GM21390 (cell line): ENCODE results near the gene UBE2H.
"Not testable (repeated sequence)": the region's sequence is repeated elsewhere in the genome, so short reads cannot be mapped to it uniquely, and the experiment has no call there.

Experiments used
- ATAC-seq: cut with Tn5 transposase; IDR thresholded peaks from one replicate; pipeline ENCODE4 v1.9.1; 2021; ENCODE audit not compliant: unreplicated experiment

UBE2H gene

GRCh38 chr7:129845972-129846327 lies 106.8 kb downstream of the UBE2H start:
- ATAC-seq = no peak

- ATAC-seq = no peak
These were observed 107.4 kb downstream of the UBE2H start for GRCh38 chr7:129845178-129845971.

- ATAC-seq = no peak
These were observed 108.6 kb downstream of the UBE2H start for GRCh38 chr7:129843978-129844840.

GRCh38 chr7:129843365-129843898 lies 109.3 kb downstream of the UBE2H start:
- no peak for ATAC-seq

- no peak for ATAC-seq
These were observed 111.3 kb downstream of the UBE2H start for GRCh38 chr7:129841465-129841864.

GRCh38 chr7:129840757-129841156 lies 112.0 kb downstream of the UBE2H start:
- ATAC-seq = no peak

GRCh38 chr7:129836983-129837382 lies 115.8 kb downstream of the UBE2H start:
- ATAC-seq = no peak

GRCh38 chr7:129835569-129835968 lies 117.2 kb downstream of the UBE2H start:
- no peak for ATAC-seq

- ATAC-seq = not testable (repeated sequence)
These were observed 119.4 kb downstream of the UBE2H start for GRCh38 chr7:129833353-129833752.

GRCh38 chr7:129832701-129833227 lies 120.0 kb downstream of the UBE2H start:
- ATAC-seq = no peak

GRCh38 chr7:129832282-129832681 lies 120.5 kb downstream of the UBE2H start:
- ATAC-seq = no peak

- ATAC-seq = no peak
These were observed 121.2 kb downstream of the UBE2H start for GRCh38 chr7:129831424-129832058.

GRCh38 chr7:129830949-129831348 lies 121.8 kb downstream of the UBE2H start:
- ATAC-seq = no peak

- no peak for ATAC-seq
These were observed 122.8 kb downstream of the UBE2H start for GRCh38 chr7:129829737-129830631.

- no peak for ATAC-seq
These were observed 123.6 kb downstream of the UBE2H start for GRCh38 chr7:129828989-129829736.

- ATAC-seq = no peak
These were observed 124.5 kb downstream of the UBE2H start for GRCh38 chr7:129828078-129828762.

- no peak for ATAC-seq
These were observed 125.2 kb downstream of the UBE2H start for GRCh38 chr7:129827467-129827990.

GRCh38 chr7:129826895-129827294 lies 125.9 kb downstream of the UBE2H start:
- not testable (repeated sequence) for ATAC-seq
